Erythroblast (primary cell): ENCODE measurements around the gene CRYAA.

ENCODE experiments used
- GATA1 ChIP-seq: IDR thresholded peaks from 2 replicates; pipeline ENCODE4 v1.6.1; 2011; ENCODE audit warnings: low read depth, mild to moderate bottlenecking, control low read depth, low read length, moderate library complexity
- POLR2A ChIP-seq: IDR thresholded peaks from 2 replicates; pipeline ENCODE4 v1.6.1; 2011; ENCODE audit warnings: mild to moderate bottlenecking, low read length

DNA sequence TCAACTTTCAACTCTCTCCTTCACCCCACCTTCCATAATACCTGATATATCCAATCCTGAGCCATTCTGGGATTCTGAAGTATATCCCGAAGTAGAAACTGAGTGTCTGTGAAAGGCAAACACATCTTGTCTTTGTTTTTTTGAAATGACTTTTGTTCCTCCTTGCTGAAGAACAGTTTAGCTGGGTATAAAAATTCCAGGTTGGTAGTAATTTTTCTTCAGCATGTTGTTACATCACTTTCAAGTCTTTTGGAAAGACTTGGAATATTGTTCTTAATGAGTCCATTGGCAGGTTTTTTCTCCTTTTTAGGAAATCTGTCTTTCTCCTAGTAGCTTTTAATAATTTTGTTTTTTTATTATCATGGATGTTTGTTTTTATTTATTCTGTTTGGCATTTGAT, 32.7 kb downstream of the CRYAA start:
- no peak for TF ChIP-seq POLR2A
- TF ChIP-seq GATA1, result no peak
